Fibroblast of lung (primary cell): ENCODE measurements around the gene ACO1. TPM values are rescaled to one million over a fixed set of nuclear protein-coding genes. Genes with fewer than 3 reads are reported as not detected.

Experiments
- DNase-seq, 2 donors: peaks; one replicate each; pipeline versions ENCODE4 v3.0.0 to v3.0.0-alpha.2; 2010; ENCODE audit warnings: low read depth in 2 of 2
- H2AFZ ChIP-seq: 2 replicates; pipeline ENCODE4 v1.5.1; 2012; ENCODE audit warnings: low read length, control low read depth, inconsistent platforms
- H3K27ac ChIP-seq: 2 replicates; pipeline ENCODE4 v1.5.1; 2011; ENCODE audit warnings: low read length, control low read depth; ENCODE audit not compliant: insufficient read depth
- H3K27me3 ChIP-seq: 2 replicates; pipeline ENCODE4 v1.5.1; 2011; ENCODE audit warnings: mild to moderate bottlenecking, low read length; ENCODE audit not compliant: control insufficient read depth, insufficient read depth
- H3K36me3 ChIP-seq: 2 replicates; pipeline ENCODE4 v1.5.1; 2011; ENCODE audit warnings: low read length; ENCODE audit not compliant: control insufficient read depth, insufficient read depth
- H3K4me1 ChIP-seq: 2 replicates; pipeline ENCODE4 v1.5.1; 2011; ENCODE audit warnings: low read length; ENCODE audit not compliant: control insufficient read depth, insufficient read depth; ENCODE audit errors: extremely low read depth
- H3K4me2 ChIP-seq: 2 replicates; pipeline ENCODE4 v1.5.1; 2011; ENCODE audit warnings: low read length, control low read depth; ENCODE audit not compliant: insufficient read depth; ENCODE audit errors: extremely low read depth
- H3K4me3 ChIP-seq, 4 experiments: fragments of 200-600 bp in 1 of 4; sonication (generic) in 1 of 4; replicated peaks in 1 of 4; 2 replicates each; pipeline ENCODE4 v1.5.1; 2011 to 2016; ENCODE audit warnings: low read length in 4 of 4, low read depth in 3 of 4, mild to moderate bottlenecking in 3 of 4, control low read depth in 2 of 4, inconsistent platforms in 1 of 4, mixed read lengths in 1 of 4; ENCODE audit not compliant: insufficient read depth in 1 of 4; ENCODE audit errors: control extremely low read depth in 1 of 4
- H3K79me2 ChIP-seq: 2 replicates; pipeline ENCODE4 v1.5.1; 2012; ENCODE audit warnings: mild to moderate bottlenecking, low read length, inconsistent platforms; ENCODE audit not compliant: control insufficient read depth, insufficient read depth
- H3K9ac ChIP-seq: 2 replicates; pipeline ENCODE4 v1.5.1; 2011; ENCODE audit warnings: mild to moderate bottlenecking, low read length, control low read depth; ENCODE audit not compliant: insufficient read depth
- H3K9me3 ChIP-seq: 2 replicates; pipeline ENCODE4 v1.5.1; 2012; ENCODE audit warnings: low read depth, low read length; ENCODE audit not compliant: control insufficient read depth, insufficient read depth
- H4K20me1 ChIP-seq: 2 replicates; pipeline ENCODE4 v1.5.1; 2011; ENCODE audit warnings: low read length; ENCODE audit not compliant: control insufficient read depth, insufficient read depth; ENCODE audit errors: extremely low read depth
- CTCF ChIP-seq, 2 donors: IDR thresholded peaks in 1 of 2; conservative IDR thresholded peaks in 1 of 2; 1 replicate in 1 of 2; 2 replicates in 1 of 2; pipeline ENCODE4 v1.5.1; 2011 to 2012; ENCODE audit warnings: low read length in 2 of 2, control low read depth in 1 of 2, inconsistent platforms in 1 of 2, low read depth in 1 of 2, mild to moderate bottlenecking in 1 of 2
- EZH2 ChIP-seq: IDR thresholded peaks from 2 replicates; pipeline ENCODE4 v1.5.1; 2012; ENCODE audit warnings: low read length, control low read depth, mild to moderate bottlenecking; ENCODE audit errors: missing control alignments
- polyA plus RNA-seq, 2 donors: library from polyadenylated mRNA; depleted of rRNA in 1 of 2; stranded (reverse) in 1 of 2; unstranded in 1 of 2; fragments of >200 nt; gene quantifications; 2 replicates each; pipeline ENCODE4 v1.2.1, GENCODE V29; 2011 to 2012; ENCODE audit warnings: missing spikeins in 1 of 2
- total RNA-seq: library from RNA; depleted of rRNA; stranded (reverse); fragments of >200 nt; gene quantifications from 2 replicates; pipeline ENCODE4 v1.2.1, GENCODE V29; 2014

The ACO1 gene
- total and polyA plus RNA-seq, 2 donors (not counting 1 experiment from before 2014, with no cell fraction given) = 77.8 to 158 TPM

DNA sequence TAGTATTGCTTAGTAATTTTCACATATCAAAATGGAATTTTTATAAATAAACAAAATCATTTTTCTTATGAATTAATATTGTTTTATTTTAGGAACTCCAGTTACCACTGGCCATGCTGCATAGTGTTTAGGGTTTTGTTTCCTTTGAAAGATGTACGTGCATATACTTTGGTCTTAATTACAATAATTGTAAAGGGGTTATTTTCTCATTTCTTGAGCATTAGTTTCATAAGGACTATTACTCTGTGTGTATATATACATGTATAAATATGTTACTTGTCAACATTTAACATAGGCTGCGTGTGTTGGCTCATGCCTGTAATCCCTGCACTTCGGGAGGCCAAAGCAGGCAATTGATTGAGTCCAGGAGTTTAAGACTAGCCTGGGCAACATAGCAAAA, 21.6 kb downstream of the ACO1 start:
- H3K4me2 ChIP-seq = no peak overlapping the region

DNA sequence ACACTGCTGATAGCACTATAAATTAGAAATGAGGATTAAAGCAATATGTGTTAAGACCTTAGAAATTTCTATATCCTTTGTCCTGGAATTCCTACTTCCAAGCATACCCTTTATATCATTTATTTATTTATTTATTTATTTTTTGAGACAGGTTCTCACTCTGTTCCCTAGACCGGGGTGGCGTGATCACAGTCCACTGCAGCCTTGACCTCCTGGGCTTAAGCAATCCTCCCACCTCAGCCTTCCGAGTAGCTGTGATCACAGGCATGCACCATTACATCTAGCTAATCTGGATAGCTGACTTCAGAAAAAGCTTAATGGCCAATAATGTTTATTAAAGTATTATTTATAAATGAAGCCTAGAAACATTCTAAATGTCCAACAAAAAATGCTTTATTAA, 27.3 kb downstream of the ACO1 start:
- Histone ChIP-seq H3K27ac (no peak overlapping the region), H3K36me3 (peaks cover 8% of the 10 kb centered on the region), H3K4me3 (no peak overlapping the region), H3K4me2 (no peak overlapping the region), H3K9me3 (no peaks in the 10 kb centered on the region), H3K4me1 (no peaks in the 10 kb centered on the region), H3K79me2 (no peaks in the 10 kb centered on the region), H2AFZ (no peak overlapping the region), H4K20me1 (no peaks in the 10 kb centered on the region), H3K27me3 (no peaks in the 10 kb centered on the region), H3K9ac (no peak overlapping the region)
- TF ChIP-seq CTCF (conservative IDR thresholded peaks at IDR 0.05 in 1 of 2, IDR thresholded peaks at IDR 0.05 in 1 of 2; ENCODE audit: low read depth in 1 of 2, low read length in 2 of 2) = no peak
- TF ChIP-seq EZH2 = no peak
- no peak for DNase-seq

More for the DNA sequence above, 21.6 kb downstream of the ACO1 start:
- Histone ChIP-seq H3K9me3 (no peaks in the 10 kb centered on the region), H4K20me1 (no peaks in the 10 kb centered on the region), H3K36me3 (peaks cover 8% of the 10 kb centered on the region), H3K27me3 (no peaks in the 10 kb centered on the region), H2AFZ (no peak overlapping the region), H3K27ac (no peak overlapping the region), H3K4me1 (no peaks in the 10 kb centered on the region), H3K79me2 (peaks cover 6% of the 10 kb centered on the region), H3K9ac (no peak overlapping the region), H3K4me3 (no peak overlapping the region)
- TF ChIP-seq EZH2 (no peak), CTCF (conservative IDR thresholded peaks at IDR 0.05 in 1 of 2, IDR thresholded peaks at IDR 0.05 in 1 of 2; ENCODE audit: low read depth in 1 of 2, low read length in 2 of 2) (no peak)
- no peak for DNase-seq

- H3K4me1 ChIP-seq = no peaks in the 10 kb centered on the region
- no peaks in the 10 kb centered on the region for H3K9me3 ChIP-seq
- H3K9ac ChIP-seq = no peak overlapping the region
- TF ChIP-seq CTCF (conservative IDR thresholded peaks at IDR 0.05 in 1 of 2, IDR thresholded peaks at IDR 0.05 in 1 of 2; ENCODE audit: low read depth in 1 of 2, low read length in 2 of 2) = no peak
- TF ChIP-seq EZH2 = no peak
- H3K79me2 ChIP-seq = no peaks in the 10 kb centered on the region
- H3K27me3 ChIP-seq = no peaks in the 10 kb centered on the region
- no peaks in the 10 kb centered on the region for H4K20me1 ChIP-seq
- no peak for DNase-seq
- peaks cover 8% of the 10 kb centered on the region for H3K36me3 ChIP-seq
- H2AFZ ChIP-seq = no peak overlapping the region
- H3K4me3 ChIP-seq = no peak overlapping the region
- H3K27ac ChIP-seq = no peak overlapping the region
- no peak overlapping the region for H3K4me2 ChIP-seq
Observed at GRCh38 chr9:32412440-32412839, 28.0 kb downstream of the ACO1 start.
